ENCODE measurements around the gene FIBP. TPM values are rescaled to one million over a fixed set of nuclear protein-coding genes. Genes with fewer than 3 reads are reported as not detected.

The FIBP gene
- total and polyA plus RNA-seq, 2 donors (not counting 3 experiments of a cell fraction or from before 2014, with no cell fraction given), result 105 to 162 TPM

- Histone ChIP-seq H3K9me3 (replicated peaks; ENCODE audit: control insufficient read depth, insufficient read depth, low read length) (no peaks in the 10 kb centered on the region), H3K4me3 (replicated peaks in 1 of 3; ENCODE audit: insufficient read depth in 1 of 3, low read depth in 1 of 3, low read length in 3 of 3) (no peak overlapping the region), H3K9me1 (replicated peaks; ENCODE audit: control insufficient read depth, extremely low read depth, insufficient read depth, low read length) (no peaks in the 10 kb centered on the region), H3K79me2 (ENCODE audit: control insufficient read depth, insufficient read depth, low read length) (peaks cover 40% of the 10 kb centered on the region), H3K27ac (ENCODE audit: insufficient read depth, low read depth, low read length) (no peak overlapping the region), H2AFZ (ENCODE audit: low read depth, low read length) (no peak overlapping the region), H3K27me3 (ENCODE audit: control insufficient read depth in 2 of 2, insufficient read depth in 2 of 2, low read length in 2 of 2) (no peaks in the 10 kb centered on the region), H3K4me1 (ENCODE audit: control insufficient read depth, extremely low read depth, insufficient read depth, low read length) (peaks cover 27% of the 10 kb centered on the region), H3K36me3 (ENCODE audit: control insufficient read depth in 2 of 2, extremely low read depth in 1 of 2, insufficient read depth in 2 of 2, low read length in 2 of 2) (peaks cover 9 to 36% of the 10 kb centered on the region in 2 experiments), H4K20me1 (replicated peaks; ENCODE audit: control insufficient read depth, extremely low read depth, insufficient read depth, low read length) (no peaks in the 10 kb centered on the region), H3K9ac (replicated peaks; ENCODE audit: extremely low read depth, insufficient read depth, low read length) (no peak overlapping the region), H3K4me2 (ENCODE audit: insufficient read depth, low read length) (no peak overlapping the region)
- no peak for DNase-seq (ENCODE audit: low read depth, low spot score)
- BruUV-seq (replicated peaks), result no TSS peak
- POLR2A ChIA-PET, result no interaction called here
- TF ChIP-seq MAX (IDR thresholded peaks at IDR 0.05; ENCODE audit: insufficient read depth, insufficient read length) (no peak), POLR2A (IDR thresholded peaks at IDR 0.05; ENCODE audit: low read depth, low read length) (no peak), GATA2 (IDR thresholded peaks at IDR 0.05; ENCODE audit: insufficient read depth, insufficient read length, low read depth, low read length) (no peak), FOS (IDR thresholded peaks at IDR 0.05; ENCODE audit: borderline replicate concordance, insufficient read depth, low read length) (no peak), EZH2 (IDR thresholded peaks at IDR 0.05; ENCODE audit: borderline replicate concordance, low read depth, low read length, severe bottlenecking) (no peak), JUN (IDR thresholded peaks at IDR 0.05; ENCODE audit: borderline replicate concordance, insufficient read depth, insufficient read length, low read depth) (no peak), CTCF (IDR thresholded peaks at IDR 0.05; ENCODE audit: extremely low read depth in 1 of 2, insufficient read depth in 1 of 2, low read depth in 1 of 2, low read length in 2 of 2) (no peak), MYC (IDR thresholded peaks at IDR 0.05; ENCODE audit: low read depth, low read length) (no peak), POLR2AphosphoS5 (IDR thresholded peaks at IDR 0.05; ENCODE audit: insufficient read depth, low read depth, low read length) (no peak)
- CTCF ChIA-PET, result interaction anchor here (0.8 to 4.8 kb wide), 2 partner anchors 9 to 82 kb away, joined by 3 to 73 read pairs; partner anchors contain the start of gene EFEMP2
- dilution Hi-C loops (cut with MboI; ENCODE audit: extremely low pct_ligation_motif_present, low sequenced_read_pairs) (no loop called here), intact Hi-C loops (cut with micrococcal nuclease) (no loop called here)
- no peak for FAIRE-seq
Measured at GRCh38 chr11:65862191-65862735, 26.0 kb downstream of the FIBP start.
